Esophagus (tissue), 2 donors: ENCODE results near the gene C19orf12. TPM values are rescaled to one million over a fixed set of nuclear protein-coding genes. Genes with fewer than 3 reads are reported as not detected.

Experiments
- H3K27ac ChIP-seq, 2 donors: one replicate each; pipeline ENCODE4 v1.5.1; 2013; ENCODE audit warnings: low read depth in 2 of 2, mild to moderate bottlenecking in 2 of 2, inconsistent platforms in 1 of 2, low read length in 1 of 2, moderate library complexity in 1 of 2
- H3K27me3 ChIP-seq, 2 donors: one replicate each; pipeline ENCODE4 v1.6.1; 2013; ENCODE audit warnings: low read length in 2 of 2, control low read depth in 1 of 2, mild to moderate bottlenecking in 1 of 2; ENCODE audit not compliant: insufficient read depth in 2 of 2, control insufficient read depth in 1 of 2
- H3K36me3 ChIP-seq, 2 donors: one replicate each; pipeline ENCODE4 v1.6.1; 2013; ENCODE audit warnings: low read length in 1 of 2; ENCODE audit not compliant: control insufficient read depth in 2 of 2, insufficient read depth in 2 of 2
- H3K4me1 ChIP-seq, 2 donors: one replicate each; pipeline ENCODE4 v1.6.1; 2013; ENCODE audit warnings: low read length in 1 of 2; ENCODE audit not compliant: control insufficient read depth in 2 of 2, insufficient read depth in 2 of 2
- H3K4me3 ChIP-seq, 2 donors: one replicate each; pipeline ENCODE4 v1.5.1; 2013; ENCODE audit warnings: low read length in 2 of 2, mild to moderate bottlenecking in 2 of 2, low read depth in 1 of 2, moderate library complexity in 1 of 2
- H3K9me3 ChIP-seq, 2 donors: one replicate each; pipeline ENCODE4 v1.6.1; 2013; ENCODE audit warnings: mild to moderate bottlenecking in 2 of 2, low read depth in 1 of 2, low read length in 1 of 2, moderate library complexity in 1 of 2; ENCODE audit not compliant: control insufficient read depth in 2 of 2, insufficient read depth in 1 of 2
- WGBS, 2 donors: extraction: QIAGEN DNeasy Blood & Tissue Kit; methylation state at CpG; one replicate each; pipeline ENCODE4 v1.1.7; 2013; 5-methylcytosine and 5-hydroxymethylcytosine counted together
- polyA plus RNA-seq, 2 donors: library from polyadenylated mRNA; stranded (reverse); fragments of 200-250 nt; gene quantifications; one replicate each; pipeline ENCODE4 v1.2.3, GENCODE V29; 2013
- donor health status: healthy with polysubstance abuse.
- donor health status: Bipolar disorder and iron deficiency.

Gene C19orf12
- polyA plus RNA-seq, 2 donors = 8.2 to 8.4 TPM

DNA sequence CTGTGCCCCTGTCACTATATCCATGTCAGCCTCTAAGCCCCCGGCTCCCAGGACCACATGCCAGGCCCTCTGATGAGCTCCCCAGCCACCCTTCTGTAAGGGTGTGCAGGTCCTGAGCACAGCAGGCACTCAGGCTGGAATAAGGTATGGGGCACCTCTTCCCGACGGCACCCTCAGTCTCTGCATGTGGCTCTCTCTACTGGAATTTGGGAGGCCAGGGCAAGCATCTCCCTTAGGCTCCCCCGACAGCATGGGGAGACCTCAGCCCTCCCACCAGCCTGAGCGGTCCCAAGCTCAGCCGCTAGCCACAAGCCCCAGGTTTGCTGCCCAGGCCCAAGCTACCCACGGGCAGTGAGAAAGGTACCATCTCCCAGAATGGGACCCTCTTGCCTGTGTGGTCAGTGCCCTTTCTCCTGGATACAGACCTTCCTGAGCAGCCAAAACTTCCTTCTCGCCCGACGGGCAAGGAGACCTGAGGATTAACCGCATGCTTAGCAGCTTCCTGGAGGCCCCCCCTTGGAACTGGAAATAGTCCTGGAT, 22.5 kb upstream of the C19orf12 start:
- Histone ChIP-seq H3K4me1 (no peaks in the 10 kb centered on the region), H3K36me3 (no peaks in the 10 kb centered on the region), H3K27ac (no peak overlapping the region), H3K9me3 (no peaks in the 10 kb centered on the region), H3K27me3 (no peaks in the 10 kb centered on the region), H3K4me3 (no peak overlapping the region)
- 84 to 85% methylated on average over 11 of the region's 11 CpGs for WGBS, 2 donors

DNA sequence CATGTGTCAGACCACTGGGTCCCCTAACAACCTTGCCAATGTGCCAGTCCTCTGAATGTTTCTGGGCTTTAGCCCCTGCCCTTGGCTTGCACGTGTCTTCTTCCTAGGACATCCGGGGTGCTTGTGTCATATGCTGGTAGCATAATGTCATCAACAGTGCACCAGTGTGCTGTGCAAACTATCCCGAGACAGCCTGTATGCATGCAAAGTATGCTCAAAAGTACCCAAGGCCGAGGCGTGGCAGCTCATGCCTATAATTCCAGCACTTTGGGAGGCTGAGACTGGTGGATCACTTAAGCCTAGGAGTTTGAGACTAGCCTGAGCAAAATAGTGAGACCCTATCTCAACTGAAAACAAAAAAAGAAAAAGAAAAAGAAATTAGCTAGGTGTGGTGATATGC, 20.8 kb upstream of the C19orf12 start:
- Histone ChIP-seq H3K9me3 (no peaks in the 10 kb centered on the region), H3K36me3 (no peaks in the 10 kb centered on the region), H3K27me3 (no peaks in the 10 kb centered on the region), H3K4me3 (no peak overlapping the region), H3K4me1 (no peaks in the 10 kb centered on the region), H3K27ac (no peak overlapping the region)
- 70 to 71% methylated on average over 5 of the region's 5 CpGs for WGBS, 2 donors

- no peaks in the 10 kb centered on the region for H3K27me3 ChIP-seq
- no peak overlapping the region for H3K27ac ChIP-seq
- 85 to 87% methylated on average over 13 of the region's 13 CpGs for WGBS, 2 donors
Observed at GRCh38 chr19:29731331-29731850, 16.3 kb upstream of the C19orf12 start.

GRCh38 chr19:29727906-29728305, 12.8 kb upstream of the C19orf12 start:
- Histone ChIP-seq H3K9me3 (no peaks in the 10 kb centered on the region), H3K36me3 (no peaks in the 10 kb centered on the region), H3K27ac (no peak overlapping the region), H3K4me3 (no peak overlapping the region), H3K27me3 (no peaks in the 10 kb centered on the region), H3K4me1 (peaks cover 0 to 5% of the 10 kb centered on the region in 2 donors)
- 72 to 77% methylated on average over 6 of the region's 6 CpGs for WGBS, 2 donors

More at GRCh38 chr19:29731331-29731850, 16.3 kb upstream of the C19orf12 start:
- no peak overlapping the region for H3K4me3 ChIP-seq
- H3K36me3 ChIP-seq = no peaks in the 10 kb centered on the region
- no peaks in the 10 kb centered on the region for H3K4me1 ChIP-seq
- no peaks in the 10 kb centered on the region for H3K9me3 ChIP-seq

DNA sequence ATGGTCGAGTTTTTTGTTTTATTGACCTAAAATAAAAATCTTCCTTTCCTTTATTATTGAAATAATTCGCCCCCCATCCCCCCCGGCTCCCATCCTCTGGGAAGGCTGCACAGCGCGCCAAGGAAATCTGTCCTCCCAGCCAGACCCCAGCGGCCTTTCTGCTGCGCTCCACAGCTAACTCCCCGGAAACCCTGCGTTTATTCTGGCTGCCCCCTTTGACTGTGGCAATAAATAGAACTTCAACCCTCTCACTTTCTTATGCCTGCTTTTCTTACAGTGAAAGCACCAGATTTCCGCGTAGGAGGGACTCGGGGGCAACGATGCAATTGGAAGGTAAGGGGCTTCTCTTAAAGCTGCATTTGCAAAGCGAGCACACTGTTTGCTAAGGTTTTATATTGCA, 9.7 kb upstream of the C19orf12 start:
- Histone ChIP-seq H3K9me3 (no peaks in the 10 kb centered on the region), H3K36me3 (no peaks in the 10 kb centered on the region), H3K4me1 (peaks cover 0 to 5% of the 10 kb centered on the region in 2 donors), H3K27ac (no peak overlapping the region), H3K27me3 (no peaks in the 10 kb centered on the region), H3K4me3 (peak overlapping the region in 1 of 2 donors; percentile 20)
- WGBS, 2 donors = 47 to 48% methylated on average over 14 of the region's 14 CpGs

DNA sequence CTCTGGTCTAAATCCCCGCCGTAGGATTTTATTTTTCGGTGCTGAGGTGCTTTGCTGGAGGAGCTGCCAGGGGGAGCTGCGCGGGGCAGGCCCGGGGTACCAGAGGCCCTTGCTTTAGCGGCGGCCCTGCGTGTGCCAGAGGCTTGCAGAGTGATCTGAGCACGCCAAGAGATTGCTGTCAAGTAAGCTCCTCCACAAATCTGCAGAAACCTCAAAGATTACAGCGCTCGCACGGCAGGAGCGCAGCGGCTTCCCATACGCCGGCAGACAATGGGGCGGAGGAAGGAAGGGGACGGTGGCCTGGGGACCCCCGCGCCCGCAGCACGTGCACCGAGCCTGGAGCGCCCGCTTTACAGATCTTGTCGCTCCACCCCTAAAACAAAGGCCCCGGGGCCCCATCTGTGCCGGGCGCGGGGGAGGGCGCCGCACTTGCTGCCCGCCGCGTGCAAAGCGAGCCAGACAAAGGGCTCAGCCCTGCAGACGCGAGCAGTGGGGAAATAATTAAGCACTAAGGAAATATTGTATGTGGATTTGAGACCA, 9.1 kb upstream of the C19orf12 start:
- H3K27me3 ChIP-seq = no peaks in the 10 kb centered on the region

DNA sequence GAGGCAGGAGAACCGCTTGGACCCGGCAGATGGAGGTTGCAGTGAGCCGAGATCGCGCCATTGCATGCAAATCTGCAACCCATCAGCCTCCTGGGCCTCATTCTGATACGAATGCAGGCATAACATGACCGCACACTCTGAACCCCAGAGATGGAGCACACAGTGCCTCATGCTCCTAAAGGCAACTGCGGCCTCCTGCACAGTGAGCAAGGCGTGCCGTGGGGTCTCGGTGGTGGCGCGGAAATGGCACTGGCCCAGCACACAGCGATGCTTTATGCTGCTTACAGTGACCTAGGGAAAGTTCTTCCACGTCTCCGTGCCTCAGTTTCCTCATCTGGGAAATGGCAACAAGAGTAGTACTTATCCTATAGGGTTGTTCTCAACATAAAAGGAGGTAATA, 2.0 kb upstream of the C19orf12 start:
- Histone ChIP-seq H3K4me3 (no peak overlapping the region), H3K36me3 (no peaks in the 10 kb centered on the region), H3K27me3 (no peaks in the 10 kb centered on the region), H3K27ac (no peak overlapping the region), H3K4me1 (peaks cover 0 to 5% of the 10 kb centered on the region in 2 donors), H3K9me3 (no peaks in the 10 kb centered on the region)
- 83% methylated on average over 16 of the region's 16 CpGs for WGBS, 2 donors

More for the DNA sequence above, 9.1 kb upstream of the C19orf12 start:
- WGBS, 2 donors = 1 to 2% methylated on average over 39 of the region's 39 CpGs
- H3K9me3 ChIP-seq = no peaks in the 10 kb centered on the region
- H3K36me3 ChIP-seq = no peaks in the 10 kb centered on the region
- H3K4me1 ChIP-seq = peaks cover 0 to 5% of the 10 kb centered on the region in 2 donors
- H3K27ac ChIP-seq = no peak overlapping the region
- peak overlapping the region in 1 of 2 donors; percentile 20 for H3K4me3 ChIP-seq

DNA sequence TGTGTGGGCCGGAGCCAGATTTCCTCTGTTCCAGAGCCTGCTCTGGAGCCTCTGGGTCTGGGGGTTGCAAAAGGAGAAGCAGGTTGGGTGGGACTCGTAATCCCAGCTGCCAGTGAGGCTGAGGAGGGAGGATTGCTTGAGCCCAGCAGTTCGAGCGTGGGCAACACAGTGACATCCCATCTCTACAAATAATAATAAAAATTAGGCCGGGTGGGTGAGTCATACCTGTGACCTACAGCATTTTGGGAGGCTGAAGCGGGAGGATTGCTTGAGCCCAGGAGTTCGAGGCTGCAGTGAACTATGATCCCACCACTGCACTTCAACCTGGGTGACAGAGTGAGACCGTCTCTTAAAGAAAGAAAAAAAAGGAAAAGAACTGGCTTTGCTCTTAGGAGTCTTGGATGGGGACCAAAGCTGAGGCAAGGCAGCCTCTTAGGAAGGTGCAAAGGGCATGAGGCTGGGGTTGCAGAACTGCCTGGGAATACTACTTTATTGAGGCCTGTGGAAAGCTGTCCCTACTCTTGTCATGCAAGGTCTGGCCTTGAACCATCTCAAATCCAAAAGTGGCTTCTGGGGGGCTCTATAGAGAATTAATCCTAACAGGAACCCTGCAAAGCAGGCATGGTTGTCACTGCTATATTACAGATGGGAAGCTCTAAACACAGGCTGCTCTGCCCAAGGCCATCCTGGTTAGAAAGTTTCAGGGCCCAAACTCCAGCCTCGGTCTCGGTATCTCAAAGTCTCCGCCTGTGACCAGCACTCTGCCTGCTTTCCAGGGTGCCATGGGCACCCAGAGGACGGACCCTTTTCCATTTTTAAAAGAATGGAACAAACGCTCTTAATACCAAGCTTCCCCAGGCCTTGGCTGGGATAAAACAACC, 880 bp upstream of the C19orf12 start:
- Histone ChIP-seq H3K4me1 (peaks cover 0 to 5% of the 10 kb centered on the region in 2 donors), H3K9me3 (no peaks in the 10 kb centered on the region), H3K4me3 (peak overlapping the region; percentile 79 to 82), H3K27ac (peak overlapping the region; percentile 96 to 97), H3K36me3 (no peaks in the 10 kb centered on the region), H3K27me3 (no peaks in the 10 kb centered on the region)
- 19 to 26% methylated on average over 13 of the region's 13 CpGs for WGBS, 2 donors

DNA sequence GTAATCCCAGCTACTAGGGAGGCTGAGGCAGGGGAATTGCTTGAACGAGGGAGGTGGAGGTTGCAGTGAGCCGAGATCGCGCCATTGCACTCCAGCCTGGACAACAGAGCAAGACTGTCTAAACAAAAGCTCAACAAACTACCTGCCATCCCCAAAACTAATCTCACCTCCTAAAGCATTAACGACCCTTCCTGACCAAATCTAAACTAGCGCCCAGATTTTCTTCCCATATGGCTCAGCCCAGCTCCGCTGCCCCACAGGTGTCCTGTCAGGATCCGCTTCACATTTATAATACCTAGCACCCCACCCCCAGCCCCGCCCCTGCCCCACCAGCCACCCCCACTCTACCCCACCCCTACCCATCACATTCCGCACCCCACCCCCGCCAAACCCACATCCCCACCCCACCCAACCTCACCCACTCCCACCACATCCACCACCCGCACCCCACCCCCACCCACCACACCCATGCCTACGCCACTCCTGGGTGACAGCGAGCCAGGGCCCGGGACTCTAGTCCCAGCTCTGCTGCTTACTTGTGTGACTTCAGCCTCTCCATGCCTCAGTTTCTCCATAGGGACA, 599 bp downstream of the C19orf12 start:
- no peaks in the 10 kb centered on the region for H3K9me3 ChIP-seq
- H3K36me3 ChIP-seq = peaks cover 0 to 2% of the 10 kb centered on the region in 2 donors
- H3K27ac ChIP-seq = peak overlapping the region; percentile 96 to 97
- H3K4me1 ChIP-seq = peaks cover 0 to 5% of the 10 kb centered on the region in 2 donors
- no peaks in the 10 kb centered on the region for H3K27me3 ChIP-seq
- 16 to 33% methylated on average over 8 to 15 of the region's 15 CpGs for WGBS, 2 donors
- H3K4me3 ChIP-seq = peak overlapping the region; percentile 79 to 82
